Keratinocyte (primary cell): ENCODE results near the gene DNAJB6.

Experiments
- CTCF ChIP-seq, 3 experiments: IDR thresholded peaks in 1 of 3; conservative IDR thresholded peaks in 1 of 3; optimal IDR thresholded peaks in 1 of 3; 2 replicates in 2 of 3; 3 replicates in 1 of 3; pipeline versions ENCODE3 to v1.5.1; 2011; ENCODE audit warnings: low read length in 3 of 3, mild to moderate bottlenecking in 3 of 3, moderate library complexity in 2 of 3, control low read depth in 1 of 3, inconsistent platforms in 1 of 3; ENCODE audit not compliant: insufficient read depth in 2 of 3; ENCODE audit errors: extremely low read depth in 1 of 3
- EZH2 ChIP-seq: IDR thresholded peaks from one replicate; pipeline ENCODE4 v1.6.1; 2012; ENCODE audit warnings: inconsistent platforms, mild to moderate bottlenecking, low read length, moderate library complexity

GRCh38 chr7:157462840-157463239 is 126.0 kb downstream of the DNAJB6 start:
- TF ChIP-seq CTCF (optimal IDR thresholded peaks at IDR 0.05 in 1 of 3, IDR thresholded peaks at IDR 0.05 in 1 of 3, conservative IDR thresholded peaks at IDR 0.05 in 1 of 3; ENCODE audit: extremely low read depth in 1 of 3, insufficient read depth in 2 of 3, low read length in 3 of 3) (no peak), EZH2 (no peak)
